HepG2 (cell line): ENCODE measurements around the gene CCDC17. TPM values are rescaled to one million over a fixed set of nuclear protein-coding genes. Genes with fewer than 3 reads are reported as not detected.
A peak's percentile ranks its signal among the peaks of the same experiment; 100 is the strongest.

ENCODE experiments used
- ATAC-seq: fragments of 200-7000 bp; cut with Tn5 transposase; 3 replicates; pipeline ENCODE4 v1.9.1; 2020; ENCODE audit warnings: mild to moderate bottlenecking, moderate library complexity
- BruUV-seq: library from RNA; stranded (reverse); fragments of 400-500 nt; replicated peaks from 2 replicates; lab custom pipeline; 2021; lab: Mats Ljungman, UMichigan
- CTCF ChIA-PET: fragments of 300-600 bp; formaldehyde crosslinking; extraction: SDS; loops from one replicate; lab custom pipeline; 2021; ENCODE audit warnings: low total read pairs, inconsistent platforms, low intra/inter-chr PET ratio; lab: Yijun Ruan, JAX
- POLR2A ChIA-PET: fragments of 350-600 bp; sonication (Branson Sonifier 250); formaldehyde crosslinking; loops from one replicate; lab custom pipeline; 2020; ENCODE audit warnings: antibody characterized with exemption, inconsistent platforms; lab: Yijun Ruan, JAX
- DNase-seq: peaks from one replicate; pipeline ENCODE4 v3.0.0-alpha.2; 2015; ENCODE audit warnings: low spot score
- FAIRE-seq: peaks from 3 replicates; lab custom pipeline; 2011; peaks lifted over from hg19 to GRCh38; lab: Jason Lieb, UNC
- H2AFZ ChIP-seq: one replicate; pipeline ENCODE4 v1.6.1; 2011; ENCODE audit warnings: low read length, inconsistent platforms
- H3K27ac ChIP-seq: fragments of 300-600 bp; 3 replicates; pipeline ENCODE4 v1.8.0; 2011; ENCODE audit warnings: mixed run types, mild to moderate bottlenecking, mixed read lengths, low read length, inconsistent platforms; ENCODE audit not compliant: insufficient read depth; ENCODE audit errors: extremely low read length
- H3K27me3 ChIP-seq, 2 experiments: fragments of 200-600 bp in 1 of 2; 2 replicates in 1 of 2; 3 replicates in 1 of 2; pipeline versions ENCODE4 v1.6.0 to v1.8.0; 2011; ENCODE audit warnings: low read length in 2 of 2, mild to moderate bottlenecking in 2 of 2, moderate library complexity in 2 of 2, inconsistent platforms in 1 of 2; ENCODE audit not compliant: insufficient read depth in 2 of 2, control insufficient read depth in 1 of 2
- H3K36me3 ChIP-seq, 2 experiments: fragments of 200-600 bp in 1 of 2; replicated peaks in 1 of 2; 2 replicates in 1 of 2; 3 replicates in 1 of 2; pipeline versions ENCODE4 v1.5.1 to v1.8.0; 2011; ENCODE audit warnings: low read length in 2 of 2, inconsistent platforms in 1 of 2; ENCODE audit not compliant: insufficient read depth in 2 of 2, control insufficient read depth in 1 of 2
- H3K4me1 ChIP-seq: 2 replicates; pipeline ENCODE4 v1.5.1; 2012; ENCODE audit warnings: low read length, inconsistent platforms; ENCODE audit not compliant: insufficient read depth
- H3K4me2 ChIP-seq: 2 replicates; pipeline ENCODE4 v1.6.0; 2011; ENCODE audit warnings: low read depth, low read length, inconsistent platforms
- H3K4me3 ChIP-seq, 3 experiments: fragments of 200-600 bp in 1 of 3; sonication (generic), shearing (Covaris generic) in 1 of 3; replicated peaks in 1 of 3; 2 replicates each; pipeline ENCODE4 v1.5.1; 2011 to 2016; ENCODE audit warnings: low read length in 3 of 3, inconsistent platforms in 2 of 3, low read depth in 2 of 3, mild to moderate bottlenecking in 2 of 3, control low read depth in 1 of 3, mixed read lengths in 1 of 3; ENCODE audit not compliant: insufficient read depth in 1 of 3
- H3K79me2 ChIP-seq: one replicate; pipeline ENCODE4 v1.6.1; 2011; ENCODE audit warnings: low read length, inconsistent platforms; ENCODE audit not compliant: insufficient read depth
- H3K9ac ChIP-seq: 2 replicates; pipeline ENCODE4 v1.6.0; 2011; ENCODE audit warnings: mild to moderate bottlenecking, low read depth, low read length, inconsistent platforms; ENCODE audit not compliant: insufficient read depth
- H3K9me3 ChIP-seq: 2 replicates; pipeline ENCODE4 v1.5.1; 2012; ENCODE audit warnings: mild to moderate bottlenecking, low read length
- H4K20me1 ChIP-seq: 2 replicates; pipeline ENCODE4 v1.6.0; 2011; ENCODE audit warnings: inconsistent platforms, mild to moderate bottlenecking, low read length, moderate library complexity; ENCODE audit not compliant: insufficient read depth
- AHR ChIP-seq: IDR thresholded peaks from 2 replicates; pipeline ENCODE4 v1.6.1; 2018; ENCODE audit warnings: missing genetic modification reagents, missing compliant biosample characterization
- HOXA9 ChIP-seq: sonication (generic); formaldehyde crosslinking; IDR thresholded peaks from 2 replicates; pipeline ENCODE4 v1.8.1; 2022; ENCODE audit warnings: missing genetic modification reagents, mild to moderate bottlenecking, moderate library complexity, borderline replicate concordance
- POLR2AphosphoS2 ChIP-seq: IDR thresholded peaks from 2 replicates; pipeline ENCODE4 v1.6.1; 2011; ENCODE audit warnings: low read depth, low read length, improper control_type of control experiment
- REXO4 ChIP-seq: sonication (generic); formaldehyde crosslinking; IDR thresholded peaks from 2 replicates; pipeline ENCODE4 v1.8.0; 2022; ENCODE audit warnings: missing genetic modification reagents, mild to moderate bottlenecking, borderline replicate concordance
- SNAI1 ChIP-seq: sonication (generic); formaldehyde crosslinking; IDR thresholded peaks from 2 replicates; pipeline ENCODE4 v1.5.0; 2020; ENCODE audit warnings: mild to moderate bottlenecking, missing genetic modification reagents, borderline replicate concordance
- SYNCRIP ChIP-seq: fragments of 200-400 bp; formaldehyde crosslinking; IDR thresholded peaks from 2 replicates; pipeline ENCODE4 v1.6.1; 2018; ENCODE audit warnings: mild to moderate bottlenecking, low read depth, low read length; ENCODE audit not compliant: insufficient read depth
- TSC22D2 ChIP-seq: sonication (generic); formaldehyde crosslinking; IDR thresholded peaks from 2 replicates; pipeline ENCODE4 v1.5.1; 2020; ENCODE audit warnings: missing genetic modification reagents, mild to moderate bottlenecking, borderline replicate concordance
- ZNF879 ChIP-seq: sonication (generic); formaldehyde crosslinking; IDR thresholded peaks from 2 replicates; pipeline ENCODE4 v1.8.1; 2023; ENCODE audit warnings: missing genetic modification reagents
- ZSCAN22 ChIP-seq: sonication (generic); formaldehyde crosslinking; IDR thresholded peaks from 2 replicates; pipeline ENCODE4 v1.4.0; 2020; ENCODE audit warnings: mild to moderate bottlenecking, missing genetic modification reagents
- ZZZ3 ChIP-seq: sonication (generic); formaldehyde crosslinking; IDR thresholded peaks from 2 replicates; pipeline ENCODE4 v1.4.0; 2020; ENCODE audit warnings: missing genetic modification reagents, mild to moderate bottlenecking, borderline replicate concordance
- WGBS: methylation state at CpG from one replicate; pipeline ENCODE4 v1.1.6; 2017; ENCODE audit warnings: low lambda C conversion rate; 5-methylcytosine and 5-hydroxymethylcytosine counted together
- in situ Hi-C: cut with HindIII; loops from 2 replicates; pipeline ENCODE4 v1.10.0; 2017; ENCODE audit warnings: low pct_unique_long_range_greater_than_20kb; ENCODE audit not compliant: extremely low pct_ligation_motif_present
- intact Hi-C: fragments of 100-400 bp; cut with micrococcal nuclease; formaldehyde crosslinking; loops from one replicate; pipeline ENCODE4 v1.10.0; 2022; ENCODE audit not compliant: unreplicated experiment
- polyA plus RNA-seq, 8 experiments: library from polyadenylated mRNA; depleted of rRNA in 3 of 8; stranded (reverse) in 7 of 8; unstranded in 1 of 8; fragments of >200 nt; fragmentation: Illumina TruSeq in 4 of 8; extraction: Trizol in 4 of 8; gene quantifications; 2 replicates each; pipeline versions ENCODE4 v1.2.1 to v1.2.3, GENCODE V29; 2011 to 2016; ENCODE audit warnings: low read depth in 4 of 8, missing spikeins in 1 of 8, mixed read lengths in 1 of 8; ENCODE audit not compliant: insufficient read depth in 1 of 8
- total RNA-seq, 5 experiments: library from RNA; depleted of rRNA; stranded (reverse); fragments of >200 nt; fragmentation: Illumina TruSeq; extraction: Trizol; gene quantifications; 2 replicates each; pipeline ENCODE4 v1.2.3, GENCODE V29; 2016; ENCODE audit warnings: low read depth in 1 of 5

CCDC17 gene
- total and polyA plus RNA-seq, 2 of the 13 experiments (the other 11 are each of a cell fraction or from before 2014, with no cell fraction given) = 1.5 to 3.3 TPM

DNA sequence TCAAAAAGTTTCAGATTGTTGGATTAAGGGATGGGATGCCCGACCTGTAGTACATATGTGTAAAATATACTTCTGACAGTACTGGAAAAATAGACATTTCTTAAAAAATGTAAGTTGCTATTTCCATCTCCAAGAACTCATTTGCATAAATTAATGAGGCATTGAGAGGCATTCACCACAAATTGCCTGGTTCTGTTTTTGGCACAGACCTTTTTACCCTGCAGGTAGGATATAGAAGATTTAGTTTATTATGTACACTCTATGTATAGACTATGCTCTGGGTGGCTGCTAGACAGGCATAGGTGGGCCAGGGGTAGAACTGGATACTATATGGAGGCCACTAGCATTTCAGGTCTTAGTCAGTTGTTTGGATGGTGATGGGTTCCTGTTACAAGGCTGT, 8.0 kb downstream of the CCDC17 start:
- Histone ChIP-seq H3K4me3 (no peak overlapping the region), H2AFZ (no peak overlapping the region), H3K79me2 (peaks cover 5% of the 10 kb centered on the region), H3K9ac (no peak overlapping the region), H3K9me3 (no peaks in the 10 kb centered on the region), H3K36me3 (peaks cover 26 to 66% of the 10 kb centered on the region in 2 experiments), H3K27me3 (no peaks in the 10 kb centered on the region), H3K4me2 (no peak overlapping the region), H3K27ac (no peak overlapping the region), H4K20me1 (no peaks in the 10 kb centered on the region; the same call in 1 of the 2 replicates), H3K4me1 (peaks cover 11% of the 10 kb centered on the region)
- no TSS peak for BruUV-seq
- DNase-seq = no peak
- intact Hi-C loops (no loop called here), in situ Hi-C loops (no loop called here)
- TF ChIP-seq REXO4 (CRISPR knock-in tag) = no peak
- TF ChIP-seq AHR = no peak
- no peak for TF ChIP-seq HOXA9 (CRISPR knock-in tag)
- 0 out of 2 replicates have a peak, but pooled peaks have one; percentile 19 for TF ChIP-seq POLR2AphosphoS2
- no peak for TF ChIP-seq SYNCRIP
- TF ChIP-seq ZSCAN22 (CRISPR knock-in tag) = no peak
- TF ChIP-seq TSC22D2 = no peak
- ChIA-PET POLR2A (no interaction called here), CTCF (no interaction called here)
- ATAC-seq = no peak
- FAIRE-seq = no peak
- WGBS = 94% methylated on average over 1 of the region's 1 CpG

- Histone ChIP-seq H3K9ac (no peak overlapping the region), H3K79me2 (peaks cover 14% of the 10 kb centered on the region), H3K4me1 (no peaks in the 10 kb centered on the region), H3K27me3 (no peaks in the 10 kb centered on the region), H2AFZ (no peak overlapping the region), H3K9me3 (no peaks in the 10 kb centered on the region), H3K36me3 (peaks cover 37 to 86% of the 10 kb centered on the region in 2 experiments), H4K20me1 (no peaks in the 10 kb centered on the region), H3K27ac (no peak overlapping the region), H3K4me2 (no peak overlapping the region), H3K4me3 (no peak overlapping the region)
- TF ChIP-seq ZNF879 (CRISPR knock-in tag) (no peak), SNAI1 (CRISPR knock-in tag) (no peak), ZZZ3 (CRISPR knock-in tag) (no peak)
- DNase-seq = no peak
- CTCF ChIA-PET = no interaction called here
- in situ Hi-C loops (no loop called here), intact Hi-C loops (no loop called here)
- WGBS = 83% methylated on average over 6 of the region's 8 CpGs
- POLR2A ChIA-PET = no interaction called here
- no peak for ATAC-seq
- FAIRE-seq = no peak
- no TSS peak for BruUV-seq
Measured at GRCh38 chr1:45612941-45613579, 10.8 kb downstream of the CCDC17 start.
